GM21526 (cell line): Measurements from ENCODE around the gene GNG2.

Source experiments
- ATAC-seq: cut with Tn5 transposase; IDR thresholded peaks from one replicate; pipeline ENCODE4 v1.9.1; 2021; ENCODE audit warnings: moderate library complexity; ENCODE audit not compliant: unreplicated experiment, low FRiP score

The GNG2 gene

GRCh38 chr14:51860164-51860824, at the start of gene GNG2:
Gene GNG2, plus strand, starts transcription at chr14:51860612. Its CDS starts 90,067 bp downstream, at chr14:51950679.
- peak; percentile 84 for ATAC-seq

DNA sequence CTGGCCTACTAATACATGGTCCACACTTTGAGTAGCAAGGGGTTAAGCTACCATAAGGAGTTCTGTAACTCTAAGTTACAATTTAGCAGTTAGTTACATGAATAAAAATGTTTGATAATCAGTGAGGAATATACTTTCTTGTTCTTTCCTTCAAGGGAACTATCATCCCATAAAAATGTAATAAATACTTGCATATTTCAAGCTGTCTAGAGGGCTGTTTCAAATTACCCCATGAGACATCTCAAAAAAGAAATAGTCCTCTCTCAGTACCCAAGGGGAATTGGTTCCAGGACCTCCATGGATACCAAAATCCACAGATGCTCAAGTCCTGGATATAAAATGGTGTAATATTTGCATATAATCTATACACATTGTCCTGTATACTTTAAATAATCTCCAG, 48.7 kb upstream of the GNG2 start:
- ATAC-seq = no peak

- no peak for ATAC-seq
Observed at GRCh38 chr14:51816031-51816430, 44.4 kb upstream of the GNG2 start.

DNA sequence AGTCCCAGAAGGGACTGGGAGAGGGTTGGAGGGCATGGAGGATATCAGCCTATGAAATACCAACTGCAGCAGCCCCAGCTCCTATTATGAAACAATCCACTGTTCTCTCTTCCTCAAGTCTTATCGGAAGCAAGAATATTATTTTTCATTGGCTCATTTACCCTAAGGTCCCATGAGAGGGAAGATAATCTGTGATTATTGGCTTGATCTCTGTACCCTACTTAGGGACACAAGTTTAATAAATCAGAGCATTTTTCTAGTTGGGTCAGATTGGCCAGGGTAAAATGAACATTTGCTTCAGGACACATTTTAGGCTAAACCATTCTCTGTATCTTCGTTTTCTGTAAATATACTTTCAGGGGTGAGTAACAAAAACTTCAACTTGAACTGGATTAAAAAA, 43.1 kb upstream of the GNG2 start:
- ATAC-seq = no peak

DNA sequence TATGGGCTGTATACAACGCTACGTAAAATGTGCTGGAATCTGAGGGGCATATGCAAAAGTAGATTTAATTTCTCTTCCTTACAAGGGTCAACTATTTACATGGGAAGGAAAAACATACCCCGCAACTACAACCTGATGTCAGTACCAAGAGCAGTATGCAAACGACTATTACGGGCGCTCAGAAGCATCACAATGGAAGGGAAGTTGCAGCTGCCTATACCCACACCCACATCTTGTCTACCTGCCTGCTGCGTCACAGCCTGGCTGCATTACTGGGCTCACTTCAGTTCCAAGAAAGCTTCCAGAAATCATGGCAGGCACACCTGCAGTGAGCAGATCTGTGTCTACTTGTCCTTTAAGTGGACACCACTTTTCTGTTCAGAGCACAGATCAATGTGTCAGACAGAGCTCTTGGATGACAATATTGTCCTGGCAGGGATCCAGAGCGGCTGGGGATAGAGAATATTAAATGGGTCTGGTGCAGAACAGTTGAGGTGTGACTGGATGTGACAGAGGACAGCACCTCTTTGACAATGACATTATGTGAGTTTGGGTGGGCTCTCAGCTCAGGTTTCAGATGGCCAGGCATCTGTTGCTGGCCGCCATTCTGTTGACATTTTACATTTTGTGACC, 41.5 kb upstream of the GNG2 start:
- ATAC-seq = no peak

DNA sequence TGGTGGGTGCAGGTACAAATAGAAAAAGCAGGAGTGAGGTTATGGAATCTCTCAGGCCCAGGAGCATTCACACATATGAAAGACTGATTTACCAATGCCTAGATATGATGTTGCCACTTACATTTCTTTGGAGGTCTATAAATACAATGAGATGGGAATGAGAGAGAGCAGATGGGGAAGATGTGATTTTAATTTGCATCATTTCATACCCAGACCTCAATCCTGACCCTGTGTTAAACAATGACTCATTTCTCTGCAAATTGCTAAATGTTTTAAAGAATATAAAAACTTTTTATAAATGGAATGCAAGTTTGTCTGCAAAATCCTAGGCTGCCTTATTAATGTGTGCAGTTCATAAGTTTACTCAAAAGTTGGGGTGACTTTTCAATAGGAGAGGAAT, 38.6 kb upstream of the GNG2 start:
- no peak for ATAC-seq

- no peak for ATAC-seq
Observed at GRCh38 chr14:51822499-51822898, 37.9 kb upstream of the GNG2 start.

- ATAC-seq = no peak
Observed at GRCh38 chr14:51823706-51824105, 36.7 kb upstream of the GNG2 start.

- ATAC-seq = no peak
Observed at GRCh38 chr14:51824191-51824590, 36.2 kb upstream of the GNG2 start.

DNA sequence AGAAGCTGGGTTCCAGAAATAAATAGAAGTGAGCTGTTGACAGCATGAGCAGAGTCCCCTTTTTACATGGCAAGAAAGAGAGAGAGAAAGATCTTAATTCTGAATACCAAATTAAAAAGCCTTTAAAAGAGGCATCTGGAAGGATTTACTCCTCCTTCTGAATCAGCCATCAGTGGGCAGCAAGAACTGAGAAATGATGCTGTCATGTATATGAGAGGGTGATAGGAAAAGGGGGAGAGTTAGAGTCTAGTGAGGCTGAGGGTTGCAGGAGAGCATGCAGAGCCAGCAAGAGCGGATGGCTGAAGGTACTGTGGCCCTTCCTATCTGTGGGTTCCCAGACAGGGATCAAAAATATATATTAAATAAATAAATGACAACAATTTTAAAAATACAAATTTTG, 34.5 kb upstream of the GNG2 start:
- no peak for ATAC-seq

GRCh38 chr14:51828017-51828797, 32.2 kb upstream of the GNG2 start:
- ATAC-seq = no peak

GRCh38 chr14:51834240-51834639, 26.2 kb upstream of the GNG2 start:
- ATAC-seq = no peak

DNA sequence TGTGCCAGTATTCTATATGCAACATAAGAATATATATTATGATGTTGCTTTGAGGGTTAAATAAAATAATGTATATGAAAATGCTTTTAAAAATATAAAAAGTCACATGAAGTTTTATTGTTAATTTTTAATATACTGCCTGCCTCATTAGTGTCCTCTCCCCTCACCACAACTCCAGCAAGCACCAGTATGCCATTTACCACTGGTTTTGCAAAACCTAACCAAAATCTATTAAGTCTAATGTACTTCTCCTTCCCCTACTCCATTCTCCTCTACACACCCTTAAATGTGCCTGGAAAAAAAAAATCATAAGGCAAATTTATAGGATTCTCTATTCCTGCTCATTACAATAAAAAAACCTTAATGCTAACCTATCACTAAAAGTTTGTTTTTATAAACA, 24.0 kb upstream of the GNG2 start:
- ATAC-seq = no peak

DNA sequence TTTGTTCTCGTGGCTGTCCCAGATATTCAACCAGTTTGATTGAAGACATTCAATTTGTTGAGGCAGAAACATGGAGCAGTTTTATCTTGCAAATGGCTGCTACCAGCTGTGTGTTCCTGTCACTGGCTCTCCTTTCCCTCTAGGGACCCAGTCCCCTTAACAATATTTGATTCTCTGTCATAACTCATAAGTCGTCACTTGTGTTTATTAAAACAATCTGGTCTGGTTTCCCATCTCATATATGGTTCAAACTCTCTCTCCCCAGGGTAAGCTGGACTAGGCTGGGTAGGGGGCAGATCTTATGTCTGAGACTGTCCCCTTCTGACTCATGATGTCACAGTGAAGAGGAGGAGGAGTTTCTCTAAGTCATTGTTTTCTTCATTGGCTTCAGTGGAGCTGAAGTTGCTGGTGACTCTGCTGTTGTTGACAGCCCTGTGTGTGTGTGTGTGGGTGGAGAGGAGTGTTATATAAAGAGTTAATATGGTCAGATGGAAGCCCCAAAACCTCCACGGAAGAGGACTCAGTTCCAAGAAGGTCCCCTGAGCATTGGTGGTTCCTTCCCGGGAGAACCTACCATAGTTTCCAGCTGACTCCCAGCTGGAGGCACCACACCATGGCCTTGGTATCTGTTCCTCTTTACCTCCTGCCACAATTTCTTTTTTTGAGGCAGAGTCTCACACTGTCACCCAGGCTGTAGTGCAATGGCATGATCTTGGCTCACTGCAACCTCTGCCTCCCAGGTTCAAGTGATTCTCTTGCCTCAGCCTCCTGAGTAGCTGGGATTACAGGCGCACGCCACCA, 16.1 kb upstream of the GNG2 start:
- ATAC-seq = peak; percentile 40

- ATAC-seq = no peak
Observed at GRCh38 chr14:51845811-51846210, 14.6 kb upstream of the GNG2 start.

- peak; percentile 77 for ATAC-seq
Observed at GRCh38 chr14:51846631-51847488, 13.6 kb upstream of the GNG2 start.

GRCh38 chr14:51847489-51847796, 13.0 kb upstream of the GNG2 start:
- no peak for ATAC-seq

DNA sequence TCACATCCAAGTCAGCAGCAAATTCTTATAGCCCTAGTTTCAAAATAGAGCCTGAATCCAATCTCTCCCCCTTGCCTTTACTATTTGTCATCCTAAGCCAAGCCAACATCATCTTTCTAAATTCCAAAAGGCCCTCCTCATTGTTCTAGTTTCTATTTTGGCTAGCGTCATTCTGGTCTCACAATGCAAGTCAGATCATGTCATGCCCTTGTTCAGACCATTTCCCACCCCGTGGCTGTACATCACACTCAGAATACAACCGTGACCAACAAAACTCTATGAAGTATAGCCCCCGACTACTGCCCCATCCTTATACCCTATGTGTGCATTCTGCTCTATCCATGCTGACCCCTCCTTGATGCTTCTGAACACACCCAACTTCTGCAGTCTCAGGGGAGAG, 12.3 kb upstream of the GNG2 start:
- no peak for ATAC-seq

- no peak for ATAC-seq
Observed at GRCh38 chr14:51849097-51849496, 11.3 kb upstream of the GNG2 start.

DNA sequence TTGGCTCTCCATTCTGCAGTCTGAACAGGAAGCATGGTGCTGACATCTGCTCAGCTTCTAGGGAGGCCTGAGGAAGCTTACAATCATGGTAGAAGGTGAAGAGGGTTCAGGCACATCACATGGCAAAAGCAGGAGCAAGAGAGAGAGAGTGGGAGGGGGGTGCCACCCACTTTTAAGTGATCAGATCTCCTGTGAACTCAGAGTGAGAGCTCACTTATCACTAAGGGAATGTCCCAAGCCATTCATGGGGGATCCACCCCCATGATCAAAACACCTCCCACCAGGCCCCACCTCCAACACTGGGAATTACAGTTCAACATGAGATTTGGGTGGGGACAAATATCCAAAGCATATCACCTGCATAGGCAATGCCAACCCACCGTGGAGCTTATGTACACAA, 9.8 kb upstream of the GNG2 start:
- no peak for ATAC-seq
